Measurements from ENCODE around the gene PLEKHA6. TPM values are rescaled to one million over a fixed set of nuclear protein-coding genes. Genes with fewer than 3 reads are reported as not detected.

Gene PLEKHA6
- total RNA-seq, 1 experiment from 2014 or later, result 2.1 TPM

DNA sequence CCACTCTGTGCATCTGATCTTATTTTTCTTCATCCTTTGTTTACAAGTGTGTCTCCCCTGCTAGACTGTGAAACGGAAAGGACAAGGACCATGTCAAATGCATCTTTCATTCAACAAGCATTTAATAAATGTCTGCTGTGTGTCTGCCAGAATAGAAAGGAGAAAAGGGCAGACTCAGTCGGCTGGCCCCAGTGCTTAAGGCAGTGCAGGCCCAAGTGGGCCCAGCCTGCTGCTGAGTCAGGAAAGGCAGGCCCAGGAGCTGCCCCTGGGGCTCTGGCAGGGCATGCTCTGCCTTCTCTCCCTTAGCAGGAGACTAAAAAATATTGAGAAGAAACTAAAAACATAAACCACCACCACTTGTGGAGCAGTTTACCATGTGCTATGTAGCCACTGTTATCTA is 38.1 kb downstream of the PLEKHA6 start:
- Mint-ChIP-seq H3K9me3 (no peaks in the 10 kb centered on the region), H3K27ac (no peak overlapping the region), H3K4me1 (peaks cover 15 to 18% of the 10 kb centered on the region in 2 experiments), H3K4me3 (no peak overlapping the region), H3K27me3 (ENCODE audit: low read depth) (peaks cover 3% of the 10 kb centered on the region; the same call in 1 of the 2 replicates), H3K36me3 (ENCODE audit: insufficient read depth in 1 of 3, low read depth in 3 of 3) (no peaks in the 10 kb centered on the region)
- DNase-seq, result no peak
- H3T11ph ChIP-seq (ENCODE audit: low read length), result no peak overlapping the region
- no peaks in the 10 kb centered on the region for H3K23me2 ChIP-seq (ENCODE audit: insufficient read length, low read depth, low read length, poor library complexity, severe bottlenecking)
- no peak overlapping the region for H4K8ac ChIP-seq (replicated peaks; ENCODE audit: insufficient read length, low read depth, low read length)
- H2BK15ac ChIP-seq (ENCODE audit: low read depth, low read length), result no peak overlapping the region
- no peaks in the 10 kb centered on the region for H4K20me1 ChIP-seq (ENCODE audit: control insufficient read depth, insufficient read depth, insufficient read length)
- no peak overlapping the region for H4K91ac ChIP-seq (ENCODE audit: insufficient read length, low read depth, low read length)
- H2BK20ac ChIP-seq (ENCODE audit: low read depth, low read length, poor library complexity, severe bottlenecking), result no peak overlapping the region
- no peak overlapping the region for H3K23ac ChIP-seq (ENCODE audit: insufficient read length, low read depth, low read length)
- no peaks in the 10 kb centered on the region for H3K27me3 ChIP-seq (ENCODE audit: insufficient read depth, low read length)
- H2AFZ ChIP-seq (ENCODE audit: low read length), result no peak overlapping the region
- TF ChIP-seq, protein P1, sequence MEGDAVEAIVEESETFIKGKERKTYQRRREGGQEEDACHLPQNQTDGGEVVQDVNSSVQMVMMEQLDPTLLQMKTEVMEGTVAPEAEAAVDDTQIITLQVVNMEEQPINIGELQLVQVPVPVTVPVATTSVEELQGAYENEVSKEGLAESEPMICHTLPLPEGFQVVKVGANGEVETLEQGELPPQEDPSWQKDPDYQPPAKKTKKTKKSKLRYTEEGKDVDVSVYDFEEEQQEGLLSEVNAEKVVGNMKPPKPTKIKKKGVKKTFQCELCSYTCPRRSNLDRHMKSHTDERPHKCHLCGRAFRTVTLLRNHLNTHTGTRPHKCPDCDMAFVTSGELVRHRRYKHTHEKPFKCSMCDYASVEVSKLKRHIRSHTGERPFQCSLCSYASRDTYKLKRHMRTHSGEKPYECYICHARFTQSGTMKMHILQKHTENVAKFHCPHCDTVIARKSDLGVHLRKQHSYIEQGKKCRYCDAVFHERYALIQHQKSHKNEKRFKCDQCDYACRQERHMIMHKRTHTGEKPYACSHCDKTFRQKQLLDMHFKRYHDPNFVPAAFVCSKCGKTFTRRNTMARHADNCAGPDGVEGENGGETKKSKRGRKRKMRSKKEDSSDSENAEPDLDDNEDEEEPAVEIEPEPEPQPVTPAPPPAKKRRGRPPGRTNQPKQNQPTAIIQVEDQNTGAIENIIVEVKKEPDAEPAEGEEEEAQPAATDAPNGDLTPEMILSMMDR (conservative IDR thresholded peaks at IDR 0.05), result no peak
- no peak overlapping the region for H2BK12ac ChIP-seq (ENCODE audit: insufficient read length, low read depth, low read length)
- no peaks in the 10 kb centered on the region for H3K9me3 ChIP-seq (ENCODE audit: control insufficient read depth, low read depth, low read length)
- no peak overlapping the region for H3K56ac ChIP-seq (ENCODE audit: insufficient read length, low read depth, low read length)
- no peak overlapping the region for H3K27ac ChIP-seq (ENCODE audit: insufficient read length, low read depth, low read length)
- no CpG with 5 or more reads among the region's 2 CpGs for WGBS (ENCODE audit: extremely low coverage, insufficient read length, low lambda C conversion rate)
- H2BK5ac ChIP-seq (ENCODE audit: insufficient read length, low read length), result no peak overlapping the region
- H3K18ac ChIP-seq (ENCODE audit: insufficient read length, low read depth, low read length), result no peak overlapping the region
- H3K9ac ChIP-seq (ENCODE audit: extremely low read depth, insufficient read length, low read length), result no peak overlapping the region
- no peak overlapping the region for H3K4me2 ChIP-seq (ENCODE audit: insufficient read depth, insufficient read length, low read length)
- H3K4ac ChIP-seq (ENCODE audit: low read depth, low read length), result no peak overlapping the region
- no peaks in the 10 kb centered on the region for H3K4me1 ChIP-seq (ENCODE audit: insufficient read depth, low read length)
- H2BK120ac ChIP-seq (ENCODE audit: low read depth, low read length, poor library complexity, severe bottlenecking), result no peak overlapping the region
- H4K5ac ChIP-seq (ENCODE audit: insufficient read length, low read depth, low read length), result no peak overlapping the region
- H3K79me1 ChIP-seq (ENCODE audit: insufficient read depth, low read depth, low read length, poor library complexity, severe bottlenecking), result no peaks in the 10 kb centered on the region
- H3K79me2 ChIP-seq (ENCODE audit: insufficient read depth, low read length), result no peaks in the 10 kb centered on the region
- no peak overlapping the region for H3K14ac ChIP-seq (ENCODE audit: insufficient read depth, low read length)
- H2AK5ac ChIP-seq (ENCODE audit: insufficient read length, low read length), result no peak overlapping the region
